GM20000 (cell line): ENCODE data around the gene FMNL2.
"Not testable (repeated sequence)": the region's sequence is repeated elsewhere in the genome, so short reads cannot be mapped to it uniquely, and the experiment has no call there.

Source experiments
- DNase-seq: peaks from one replicate; pipeline ENCODE4 v3.0.0; 2012; ENCODE audit warnings: low spot score
- CTCF ChIP-seq: IDR thresholded peaks from 2 replicates; pipeline ENCODE4 v1.5.1; 2012; ENCODE audit warnings: mild to moderate bottlenecking, control low read depth; ENCODE audit errors: extremely low read depth, missing control alignments

FMNL2 gene

GRCh38 chr2:152307863-152308262 lies 27.1 kb upstream of the FMNL2 start:
- no peak for DNase-seq
- no peak for TF ChIP-seq CTCF

- no peak for TF ChIP-seq CTCF
- no peak for DNase-seq
Observed at GRCh38 chr2:152309352-152310214, 25.4 kb upstream of the FMNL2 start.

- no peak for TF ChIP-seq CTCF
- DNase-seq: no peak
Observed at GRCh38 chr2:152319822-152320570, 15.0 kb upstream of the FMNL2 start.

GRCh38 chr2:152320814-152321213 lies 14.2 kb upstream of the FMNL2 start:
- no peak for TF ChIP-seq CTCF
- DNase-seq: no peak

- no peak for DNase-seq
- TF ChIP-seq CTCF: no peak
Observed at GRCh38 chr2:152322222-152322621, 12.8 kb upstream of the FMNL2 start.

- not testable (repeated sequence) for DNase-seq
Observed at GRCh38 chr2:152325126-152325525, 9.8 kb upstream of the FMNL2 start.

- no peak for TF ChIP-seq CTCF
- no peak for DNase-seq
Observed at GRCh38 chr2:152326710-152327109, 8.3 kb upstream of the FMNL2 start.

- no peak for TF ChIP-seq CTCF
- no peak for DNase-seq
Observed at GRCh38 chr2:152328013-152328412, 7.0 kb upstream of the FMNL2 start.
